Cardiac muscle cell (in vitro differentiated cells and primary cell): ENCODE data around the gene TSPOAP1. TPM values are rescaled to one million over a fixed set of nuclear protein-coding genes. Genes with fewer than 3 reads are reported as not detected.

Source experiments
- DNase-seq, 2 donors: peaks; one replicate each; pipeline versions ENCODE4 v3.0.0 to v3.0.0-alpha.2; 2010 to 2017; ENCODE audit warnings: low read depth in 1 of 2, low spot score in 1 of 2
- H3K27ac ChIP-seq: fragments of 200-600 bp; sonication (generic); 2 replicates; pipeline ENCODE4 v1.5.1; 2016
- H3K27me3 ChIP-seq: fragments of 200-600 bp; sonication (generic); 2 replicates; pipeline ENCODE4 v1.6.0; 2016; ENCODE audit warnings: control low read depth
- H3K36me3 ChIP-seq: fragments of 200-600 bp; sonication (generic); 2 replicates; pipeline ENCODE4 v1.5.1; 2016; ENCODE audit warnings: control low read depth
- H3K4me1 ChIP-seq: fragments of 200-600 bp; sonication (generic); 2 replicates; pipeline ENCODE4 v1.8.1; 2017; ENCODE audit warnings: low read depth, mild to moderate bottlenecking, mixed run types
- H3K4me3 ChIP-seq: fragments of 200-600 bp; sonication (generic); 2 replicates; pipeline ENCODE4 v1.5.1; 2016; ENCODE audit warnings: mild to moderate bottlenecking
- H3K9me3 ChIP-seq: fragments of 200-600 bp; sonication (generic); 2 replicates; pipeline ENCODE4 v1.5.1; 2017; ENCODE audit warnings: low read depth, mild to moderate bottlenecking, control low read depth
- CTCF ChIP-seq: IDR thresholded peaks from 2 replicates; pipeline ENCODE4 v1.5.1; 2012; ENCODE audit warnings: low read depth, mild to moderate bottlenecking, low read length
- polyA plus RNA-seq: library from polyadenylated mRNA; unstranded; fragments of >200 nt; fragmentation: Nextera tagmentation; extraction: Ambion mirVana; gene quantifications from 2 replicates; pipeline ENCODE4 v1.2.1, GENCODE V29; 2016
- total RNA-seq: library from RNA; depleted of rRNA; stranded (reverse); fragments of >200 nt; gene quantifications from 2 replicates; pipeline ENCODE4 v1.2.3, GENCODE V29; 2016

Gene TSPOAP1
- total and polyA plus RNA-seq, 2 experiments from 2014 or later: 77.5 to 92.1 TPM

DNA sequence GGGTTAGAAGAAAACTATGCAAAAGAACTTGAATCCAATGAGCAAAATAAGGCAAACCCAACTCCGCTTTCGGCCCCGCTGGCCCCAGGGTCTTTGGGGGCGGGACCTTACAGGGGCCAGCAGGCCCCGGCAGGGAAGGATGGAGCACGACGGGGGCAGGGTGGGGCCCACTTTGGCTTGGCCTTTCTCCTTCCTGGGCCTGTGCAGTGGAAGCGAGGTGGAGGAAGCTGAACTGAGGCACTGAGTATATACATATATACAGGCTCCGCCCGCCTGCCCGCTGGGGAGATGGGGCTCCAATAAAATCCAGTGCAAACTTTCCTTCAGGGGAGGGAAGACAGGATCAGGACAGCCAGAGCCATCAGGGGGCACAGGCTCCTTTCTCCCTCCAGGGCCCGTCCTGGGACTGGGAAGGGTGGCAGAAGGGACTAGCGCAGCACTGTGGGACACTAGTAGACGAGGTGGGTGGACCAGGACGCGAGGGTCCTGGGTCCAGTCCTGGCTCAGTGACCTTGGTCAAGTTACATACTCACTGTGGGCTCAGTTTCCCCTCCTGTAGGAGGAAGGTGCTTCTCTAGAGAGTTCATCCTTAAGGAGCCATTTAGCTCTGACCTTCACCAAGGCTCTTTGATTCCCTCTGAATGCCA is 27.0 kb downstream of the TSPOAP1 start:
- H3K4me1 ChIP-seq: no peaks in the 10 kb centered on the region
- no peaks in the 10 kb centered on the region for H3K36me3 ChIP-seq
- TF ChIP-seq CTCF: no peak
- DNase-seq: no peak
- no peak overlapping the region for H3K4me3 ChIP-seq
- H3K9me3 ChIP-seq: no peaks in the 10 kb centered on the region
- no peak overlapping the region for H3K27ac ChIP-seq
- no peaks in the 10 kb centered on the region for H3K27me3 ChIP-seq

DNA sequence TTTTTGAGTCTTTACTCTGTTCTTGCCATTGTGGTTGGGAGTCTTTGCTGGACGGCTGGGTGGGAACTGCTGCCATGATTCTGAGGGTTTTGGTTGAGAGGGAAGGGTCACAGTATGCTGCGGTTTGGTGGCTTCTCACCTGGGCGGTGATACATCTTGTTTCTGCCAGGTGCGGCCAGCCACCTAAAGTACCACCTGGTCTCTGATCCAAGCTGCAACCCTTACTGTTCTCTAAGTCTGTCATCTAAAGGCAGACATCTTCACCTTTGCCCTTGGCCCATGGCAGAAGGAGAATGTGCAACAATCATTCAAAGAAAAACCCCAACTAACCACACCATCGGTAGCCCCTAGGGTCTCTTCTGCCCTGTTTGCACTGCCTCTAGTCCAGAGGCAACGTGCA is 28.3 kb downstream of the TSPOAP1 start:
- no peaks in the 10 kb centered on the region for H3K36me3 ChIP-seq
- H3K4me3 ChIP-seq: no peak overlapping the region
- H3K27ac ChIP-seq: no peak overlapping the region
- peaks cover 3% of the 10 kb centered on the region for H3K27me3 ChIP-seq
- DNase-seq: no peak
- no peaks in the 10 kb centered on the region for H3K4me1 ChIP-seq
- H3K9me3 ChIP-seq: no peaks in the 10 kb centered on the region
- no peak for TF ChIP-seq CTCF

GRCh38 chr17:58294034-58294433 is 34.6 kb downstream of the TSPOAP1 start:
- H3K27ac ChIP-seq: no peak overlapping the region
- peaks cover 16% of the 10 kb centered on the region for H3K27me3 ChIP-seq
- H3K4me3 ChIP-seq: no peak overlapping the region
- H3K36me3 ChIP-seq: no peaks in the 10 kb centered on the region
- DNase-seq: no peak
- no peaks in the 10 kb centered on the region for H3K9me3 ChIP-seq
- no peaks in the 10 kb centered on the region for H3K4me1 ChIP-seq
- no peak for TF ChIP-seq CTCF

DNA sequence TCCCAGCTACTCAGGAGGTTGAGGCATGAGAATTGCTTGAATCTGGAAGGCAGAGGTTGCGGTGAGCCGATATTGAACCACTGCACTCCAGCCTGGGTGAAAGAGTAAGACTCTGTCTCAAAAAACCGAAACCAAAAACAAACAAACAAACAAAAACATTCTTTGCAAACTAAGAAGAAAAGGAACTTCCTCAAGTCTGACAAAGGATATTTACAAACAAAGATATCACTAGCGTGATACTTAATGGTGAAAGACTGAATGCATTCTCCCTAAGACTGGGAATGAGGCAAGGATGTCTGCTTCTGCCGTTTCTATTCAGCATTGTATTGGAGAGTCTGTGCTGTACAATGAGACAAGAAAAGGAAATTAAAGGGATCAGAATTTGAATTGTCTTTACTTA is 37.3 kb downstream of the TSPOAP1 start:
- Histone ChIP-seq H3K4me1 (no peaks in the 10 kb centered on the region), H3K36me3 (no peaks in the 10 kb centered on the region), H3K4me3 (no peak overlapping the region), H3K27me3 (peaks cover 16% of the 10 kb centered on the region), H3K27ac (no peak overlapping the region), H3K9me3 (no peaks in the 10 kb centered on the region)
- no peak for DNase-seq
- TF ChIP-seq CTCF: no peak

GRCh38 chr17:58289869-58290268 is 38.7 kb downstream of the TSPOAP1 start:
- no peaks in the 10 kb centered on the region for H3K9me3 ChIP-seq
- H3K4me3 ChIP-seq: no peak overlapping the region
- no peaks in the 10 kb centered on the region for H3K36me3 ChIP-seq
- no peak overlapping the region for H3K27ac ChIP-seq
- H3K27me3 ChIP-seq: peaks cover 13% of the 10 kb centered on the region
- TF ChIP-seq CTCF: no peak
- no peak for DNase-seq
- no peaks in the 10 kb centered on the region for H3K4me1 ChIP-seq
